OCI-LY3 (cell line): ENCODE results near the gene NUDCD2.
"Not testable (repeated sequence)": the region's sequence is repeated elsewhere in the genome, so short reads cannot be mapped to it uniquely, and the experiment has no call there.

Source experiments
- H2AFZ ChIP-seq: fragments of 200-600, 300-600 bp; shearing (Covaris generic); 2 replicates; pipeline ENCODE4 v1.6.0; 2014; ENCODE audit warnings: antibody characterized with exemption, low read depth, low read length
- H3K27ac ChIP-seq: fragments of 200-600, 300-600 bp; sonication (generic); 2 replicates; pipeline ENCODE4 v1.5.1; 2014; ENCODE audit warnings: mild to moderate bottlenecking, low read length, moderate library complexity, mixed read lengths
- H3K27me3 ChIP-seq: fragments of 200-600, 300-600 bp; sonication (generic); 2 replicates; pipeline ENCODE4 v1.6.1; 2014; ENCODE audit warnings: low read depth, low read length, mixed read lengths
- H3K36me3 ChIP-seq: fragments of 200-600, 300-600 bp; sonication (generic); replicated peaks from 2 replicates; pipeline ENCODE3; 2014; ENCODE audit warnings: low read depth, low read length, mixed read lengths
- H3K4me1 ChIP-seq: fragments of 300-600, 200-600 bp; sonication (generic); 2 replicates; pipeline ENCODE4 v1.6.1; 2014; ENCODE audit warnings: low read length, mixed read lengths
- H3K4me2 ChIP-seq: fragments of 200-600, 300-600 bp; sonication (generic); 2 replicates; pipeline ENCODE4 v1.6.1; 2014; ENCODE audit warnings: low read length, mixed read lengths
- H3K4me3 ChIP-seq: fragments of 300-600, 200-600 bp; sonication (generic); 2 replicates; pipeline ENCODE4 v1.5.1; 2014; ENCODE audit warnings: antibody characterized with exemption, mild to moderate bottlenecking, low read length, moderate library complexity
- H3K79me2 ChIP-seq: fragments of 300-600, 200-600 bp; shearing (Covaris generic); 2 replicates; pipeline ENCODE4 v1.6.1; 2014; ENCODE audit warnings: mild to moderate bottlenecking, low read length, mixed read lengths
- H3K9ac ChIP-seq: fragments of 300-600, 200-600 bp; shearing (Covaris generic); 2 replicates; pipeline ENCODE4 v1.6.0; 2014; ENCODE audit warnings: mild to moderate bottlenecking, low read length, moderate library complexity
- H3K9me3 ChIP-seq: fragments of 200-600, 300-600 bp; shearing (Covaris generic); 2 replicates; pipeline ENCODE4 v1.6.1; 2014; ENCODE audit warnings: low read length, mixed read lengths; ENCODE audit not compliant: insufficient read depth
- H4K20me1 ChIP-seq: fragments of 200-600, 300-600 bp; sonication (generic); 2 replicates; pipeline ENCODE4 v1.6.1; 2016; ENCODE audit warnings: low read length, mixed read lengths; ENCODE audit not compliant: insufficient read depth
- CTCF ChIP-seq: fragments of 200-600, 300-600 bp; sonication (generic); IDR thresholded peaks from 2 replicates; pipeline ENCODE4 v1.5.1; 2014; ENCODE audit warnings: antibody characterized with exemption, low read length, low read depth
- EZH2phosphoT487 ChIP-seq: fragments of 200-600 bp; shearing (Covaris generic); IDR thresholded peaks from 2 replicates; pipeline ENCODE4 v1.6.1; 2018; ENCODE audit warnings: antibody characterized with exemption, mixed run types, low read depth

NUDCD2 gene

GRCh38 chr5:163432544-163432943 is 27.4 kb downstream of the NUDCD2 start:
- H3K4me2 ChIP-seq = no peak overlapping the region

GRCh38 chr5:163426128-163426527 is 33.8 kb downstream of the NUDCD2 start:
- not testable (repeated sequence) for H3K4me3 ChIP-seq, H3K27ac ChIP-seq, H3K9me3 ChIP-seq, H3K4me1 ChIP-seq, H3K79me2 ChIP-seq, H3K27me3 ChIP-seq, H4K20me1 ChIP-seq, H3K9ac ChIP-seq, H3K36me3 ChIP-seq, H3K4me2 ChIP-seq, H2AFZ ChIP-seq

More at GRCh38 chr5:163432544-163432943, 27.4 kb downstream of the NUDCD2 start:
- Histone ChIP-seq H3K36me3 (no peaks in the 10 kb centered on the region), H3K79me2 (peaks cover 2% of the 10 kb centered on the region), H3K27ac (no peak overlapping the region), H3K4me1 (peaks cover 10% of the 10 kb centered on the region; the same call in 1 of the 2 replicates), H2AFZ (no peak overlapping the region), H3K9ac (no peak overlapping the region), H3K4me3 (no peak overlapping the region), H4K20me1 (no peaks in the 10 kb centered on the region), H3K27me3 (no peaks in the 10 kb centered on the region), H3K9me3 (no peaks in the 10 kb centered on the region)
- no peak for TF ChIP-seq EZH2phosphoT487
- TF ChIP-seq CTCF = no peak

- TF ChIP-seq EZH2phosphoT487 (no peak), CTCF (no peak)
- Histone ChIP-seq H3K4me2 (no peak overlapping the region), H3K36me3 (no peaks in the 10 kb centered on the region), H4K20me1 (no peaks in the 10 kb centered on the region), H3K27ac (no peak overlapping the region), H3K79me2 (no peaks in the 10 kb centered on the region), H3K4me1 (no peaks in the 10 kb centered on the region), H3K4me3 (no peak overlapping the region), H2AFZ (no peak overlapping the region), H3K27me3 (no peaks in the 10 kb centered on the region), H3K9ac (no peak overlapping the region), H3K9me3 (no peaks in the 10 kb centered on the region)
Observed at GRCh38 chr5:163424836-163425235, 35.1 kb downstream of the NUDCD2 start.

GRCh38 chr5:163415673-163416072 is 44.2 kb downstream of the NUDCD2 start:
- not testable (repeated sequence) for H4K20me1 ChIP-seq, H3K4me3 ChIP-seq, H3K36me3 ChIP-seq, H3K4me2 ChIP-seq, H3K27ac ChIP-seq, H3K79me2 ChIP-seq, H3K9me3 ChIP-seq, H3K4me1 ChIP-seq, H2AFZ ChIP-seq, H3K9ac ChIP-seq, H3K27me3 ChIP-seq

- no peak overlapping the region for H2AFZ ChIP-seq
- H3K9ac ChIP-seq = no peak overlapping the region
- H3K4me3 ChIP-seq = no peak overlapping the region
- H3K4me1 ChIP-seq = peaks cover 9% of the 10 kb centered on the region
- TF ChIP-seq CTCF (no peak), EZH2phosphoT487 (no peak)
- H4K20me1 ChIP-seq = no peaks in the 10 kb centered on the region
- no peak overlapping the region for H3K4me2 ChIP-seq
- H3K27me3 ChIP-seq = no peaks in the 10 kb centered on the region
- no peaks in the 10 kb centered on the region for H3K9me3 ChIP-seq
- H3K36me3 ChIP-seq = no peaks in the 10 kb centered on the region
- H3K27ac ChIP-seq = no peak overlapping the region
- H3K79me2 ChIP-seq = no peaks in the 10 kb centered on the region
Observed at GRCh38 chr5:163410505-163410904, 49.4 kb downstream of the NUDCD2 start.
